Neuron (in vitro differentiated cells): ENCODE measurements around the gene SNRPF.
A peak's percentile ranks its signal among the peaks of the same experiment; 100 is the strongest.
"Not testable (repeated sequence)": the region's sequence is repeated elsewhere in the genome, so short reads cannot be mapped to it uniquely, and the experiment has no call there.

Experiments
- H2AFZ ChIP-seq: one replicate; pipeline ENCODE4 v1.6.1; 2013; ENCODE audit warnings: low read depth, mild to moderate bottlenecking, inconsistent platforms, low read length, moderate library complexity
- H3K27me3 ChIP-seq: one replicate; pipeline ENCODE4 v1.6.1; 2013; ENCODE audit warnings: low read length; ENCODE audit not compliant: insufficient read depth
- H3K36me3 ChIP-seq: one replicate; pipeline ENCODE4 v1.6.1; 2013; ENCODE audit warnings: low read length; ENCODE audit not compliant: insufficient read depth
- H3K4me1 ChIP-seq: one replicate; pipeline ENCODE4 v1.6.1; 2013; ENCODE audit warnings: low read length; ENCODE audit not compliant: insufficient read depth
- H3K4me3 ChIP-seq: 2 replicates; pipeline ENCODE4 v1.5.1; 2013; ENCODE audit warnings: mild to moderate bottlenecking, low read length, moderate library complexity
- H3K9me3 ChIP-seq: one replicate; pipeline ENCODE4 v1.6.1; 2013; ENCODE audit warnings: low read length

SNRPF gene

GRCh38 chr12:95858451-95859343, at the start of gene SNRPF:
Gene SNRPF (plus strand): TSS chr12:95858952. CDS start chr12:95859074, 122 bp downstream.
- peaks cover 11% of the 10 kb centered on the region for H3K9me3 ChIP-seq
- H3K27me3 ChIP-seq = no peaks in the 10 kb centered on the region
- H2AFZ ChIP-seq = peak within 1 kb of the TSS; percentile 100
- H3K36me3 ChIP-seq = peaks cover 29% of the 10 kb centered on the region
- peak within 1 kb of the TSS; percentile 72 for H3K4me3 ChIP-seq
- peaks cover 11% of the 10 kb centered on the region for H3K4me1 ChIP-seq

DNA sequence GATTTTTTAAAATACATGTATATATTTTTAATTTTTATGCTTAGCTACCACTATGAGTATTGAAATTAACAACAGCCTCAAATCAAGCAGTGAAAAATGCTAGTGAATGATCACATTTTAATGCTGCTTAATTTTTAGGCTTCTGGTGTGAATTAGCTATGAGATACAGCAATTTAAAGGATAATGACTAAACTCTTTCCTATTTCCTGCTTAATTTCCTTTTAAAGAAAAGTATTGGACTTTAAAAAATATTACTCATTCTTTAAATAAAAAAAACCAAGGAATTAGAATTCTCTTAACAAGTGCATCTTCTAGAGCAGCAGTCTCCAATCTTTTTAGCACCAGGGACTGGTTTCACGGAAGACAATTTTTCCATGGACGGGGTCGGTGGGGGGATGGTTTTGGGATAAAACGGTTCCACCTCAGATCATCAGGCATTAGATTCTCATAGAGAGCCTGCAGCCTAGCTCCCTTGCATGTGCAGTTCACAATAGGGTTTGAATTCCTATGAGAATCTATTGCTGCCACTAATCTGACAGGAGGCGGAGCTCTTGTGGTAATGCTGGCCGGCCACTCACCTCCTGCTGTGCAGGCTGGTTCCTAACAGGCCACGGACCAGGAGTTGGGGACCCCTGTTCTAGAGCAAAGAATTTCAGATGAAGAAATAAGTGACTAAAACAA, 49.6 kb upstream of the SNRPF start:
- Histone ChIP-seq H3K9me3 (no peaks in the 10 kb centered on the region), H3K36me3 (no peaks in the 10 kb centered on the region), H3K4me1 (no peaks in the 10 kb centered on the region), H3K4me3 (no peak overlapping the region), H2AFZ (no peak overlapping the region), H3K27me3 (no peaks in the 10 kb centered on the region)

DNA sequence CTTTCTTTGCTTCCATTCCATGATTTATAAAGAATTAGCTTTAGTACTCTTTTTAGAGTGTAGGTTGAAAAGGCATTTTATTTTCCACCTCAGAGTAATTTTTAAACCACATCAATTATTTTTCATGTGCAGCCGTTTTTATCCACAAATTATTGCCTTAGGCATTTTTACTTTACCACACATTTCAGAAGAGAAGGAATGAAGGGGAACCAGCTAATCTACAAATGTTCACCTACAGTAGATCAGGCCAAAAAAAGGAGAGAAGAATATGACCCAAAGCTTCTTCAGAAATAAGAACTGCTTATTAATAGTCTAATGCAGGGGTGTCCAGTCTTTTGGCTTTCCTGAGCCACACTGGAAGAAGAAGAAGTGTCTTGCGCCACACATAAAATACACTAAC, 48.3 kb upstream of the SNRPF start:
- H3K27me3 ChIP-seq = no peaks in the 10 kb centered on the region
- H3K4me3 ChIP-seq = no peak overlapping the region
- H2AFZ ChIP-seq = no peak overlapping the region
- H3K4me1 ChIP-seq = no peaks in the 10 kb centered on the region
- no peaks in the 10 kb centered on the region for H3K9me3 ChIP-seq
- H3K36me3 ChIP-seq = no peaks in the 10 kb centered on the region

- not testable (repeated sequence) for H3K36me3 ChIP-seq, H2AFZ ChIP-seq, H3K4me3 ChIP-seq, H3K9me3 ChIP-seq, H3K4me1 ChIP-seq, H3K27me3 ChIP-seq
Observed at GRCh38 chr12:95812155-95812554, 46.6 kb upstream of the SNRPF start.

GRCh38 chr12:95815632-95816212, 43.0 kb upstream of the SNRPF start:
- Histone ChIP-seq H3K36me3 (no peaks in the 10 kb centered on the region), H3K9me3 (no peaks in the 10 kb centered on the region), H3K4me3 (no peak overlapping the region), H2AFZ (no peak overlapping the region), H3K4me1 (no peaks in the 10 kb centered on the region), H3K27me3 (no peaks in the 10 kb centered on the region)

- no peak overlapping the region for H3K4me3 ChIP-seq
- no peaks in the 10 kb centered on the region for H3K27me3 ChIP-seq
- H2AFZ ChIP-seq = no peak overlapping the region
- no peaks in the 10 kb centered on the region for H3K9me3 ChIP-seq
- no peaks in the 10 kb centered on the region for H3K36me3 ChIP-seq
- no peaks in the 10 kb centered on the region for H3K4me1 ChIP-seq
Observed at GRCh38 chr12:95820096-95820703, 38.6 kb upstream of the SNRPF start.

DNA sequence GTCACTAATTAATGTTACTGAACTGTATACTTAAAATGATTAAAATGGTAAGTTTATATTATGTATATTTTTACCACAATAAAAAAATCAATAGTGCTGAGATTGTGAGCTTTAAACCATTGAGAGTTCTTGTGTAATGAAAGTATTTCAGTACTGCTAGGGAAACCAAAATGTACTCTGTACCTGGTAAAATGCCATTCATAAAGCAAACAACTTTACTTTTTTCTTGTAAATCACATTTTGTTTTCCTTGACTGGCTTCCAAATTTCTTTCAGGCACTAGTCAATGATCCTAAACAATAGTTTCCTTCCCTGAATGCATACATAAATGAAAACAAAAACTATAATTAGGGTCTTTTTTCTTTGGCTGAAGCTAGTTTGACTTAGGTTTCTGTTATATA, 29.4 kb upstream of the SNRPF start:
- Histone ChIP-seq H2AFZ (no peak overlapping the region), H3K27me3 (no peaks in the 10 kb centered on the region), H3K36me3 (no peaks in the 10 kb centered on the region), H3K9me3 (no peaks in the 10 kb centered on the region), H3K4me1 (peaks cover 17% of the 10 kb centered on the region), H3K4me3 (no peak overlapping the region)

DNA sequence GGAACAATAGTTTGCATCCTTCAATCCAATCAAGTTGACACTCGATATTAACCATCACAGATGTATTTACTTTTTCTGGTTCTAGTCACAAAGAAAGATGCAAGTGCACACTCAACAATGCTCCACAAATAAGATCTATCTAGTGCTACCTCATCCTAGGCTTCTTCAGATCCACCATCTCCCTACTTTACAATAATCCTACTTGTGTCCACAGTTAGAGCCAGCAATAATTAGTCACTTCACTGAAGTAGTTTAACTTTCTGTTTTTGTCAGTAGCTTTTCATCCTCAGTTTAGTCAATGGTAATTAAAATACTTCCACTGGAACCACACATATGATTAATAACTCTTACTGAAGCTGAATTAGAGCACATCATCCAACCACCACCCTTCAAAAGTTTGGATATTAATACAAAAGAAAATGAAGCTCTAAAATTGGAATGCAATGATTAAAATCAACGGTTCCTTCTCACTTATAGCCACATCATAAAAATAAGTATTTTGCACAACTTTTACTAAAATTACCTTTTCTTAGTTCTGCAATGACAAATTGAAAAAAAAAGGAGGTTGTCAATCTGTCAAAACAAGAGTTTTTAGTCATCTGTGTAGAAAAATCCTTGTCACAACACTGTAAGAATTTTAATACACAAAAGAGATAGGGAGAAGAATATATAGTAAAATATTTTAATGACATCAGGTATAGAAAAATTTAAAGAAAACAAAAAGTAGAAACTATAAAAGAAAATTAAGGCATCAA, 28.2 kb upstream of the SNRPF start:
- H3K9me3 ChIP-seq = no peaks in the 10 kb centered on the region

DNA sequence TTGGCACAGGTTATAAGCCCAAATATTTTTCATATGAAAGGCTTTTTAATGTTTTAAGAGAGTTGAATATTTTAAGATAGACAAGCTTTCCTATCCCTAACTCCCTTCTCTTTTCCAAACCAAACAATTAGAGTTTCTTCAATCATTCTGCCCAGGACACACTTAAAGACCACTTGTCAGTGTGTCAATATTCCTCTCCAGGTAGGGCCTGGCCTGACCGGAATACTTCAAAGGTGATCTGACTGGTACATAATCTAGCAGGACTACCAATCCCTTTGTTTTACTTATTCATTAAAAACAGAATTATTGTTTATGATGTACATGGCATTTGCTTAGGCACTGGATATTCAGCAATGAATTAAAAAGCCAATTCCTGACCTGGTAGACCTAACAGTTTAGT, 24.2 kb upstream of the SNRPF start:
- Histone ChIP-seq H3K4me1 (peaks cover under 1% of the 10 kb centered on the region), H3K27me3 (peaks cover 6% of the 10 kb centered on the region), H3K36me3 (no peaks in the 10 kb centered on the region), H3K9me3 (no peaks in the 10 kb centered on the region), H3K4me3 (no peak overlapping the region), H2AFZ (no peak overlapping the region)

More for the DNA sequence above, 28.2 kb upstream of the SNRPF start:
- Histone ChIP-seq H3K4me1 (peaks cover 17% of the 10 kb centered on the region), H3K27me3 (no peaks in the 10 kb centered on the region), H2AFZ (no peak overlapping the region), H3K36me3 (no peaks in the 10 kb centered on the region), H3K4me3 (no peak overlapping the region)

DNA sequence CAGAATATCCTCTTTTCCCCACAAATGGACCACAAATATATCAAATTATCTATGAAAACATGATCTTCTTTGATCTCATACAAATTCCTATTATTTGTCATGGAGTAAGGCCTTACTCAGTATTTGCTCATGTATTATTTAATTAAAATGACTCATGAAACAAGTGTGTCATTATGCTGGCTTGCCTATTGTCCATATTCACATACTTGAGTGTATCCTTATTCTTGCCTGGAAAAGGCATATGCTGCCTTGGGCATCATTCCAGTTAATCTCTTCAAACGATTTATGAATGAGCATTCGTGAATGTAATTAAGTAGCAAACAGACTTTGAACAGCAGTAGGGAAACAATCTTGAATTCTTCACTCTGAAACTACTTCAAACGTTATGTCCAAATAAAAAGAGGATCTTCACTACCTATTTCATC, 22.6 kb upstream of the SNRPF start:
- no peaks in the 10 kb centered on the region for H3K4me1 ChIP-seq
- H3K27me3 ChIP-seq = peaks cover 6% of the 10 kb centered on the region
- no peak overlapping the region for H3K4me3 ChIP-seq
- H2AFZ ChIP-seq = no peak overlapping the region
- H3K36me3 ChIP-seq = no peaks in the 10 kb centered on the region
- no peaks in the 10 kb centered on the region for H3K9me3 ChIP-seq

DNA sequence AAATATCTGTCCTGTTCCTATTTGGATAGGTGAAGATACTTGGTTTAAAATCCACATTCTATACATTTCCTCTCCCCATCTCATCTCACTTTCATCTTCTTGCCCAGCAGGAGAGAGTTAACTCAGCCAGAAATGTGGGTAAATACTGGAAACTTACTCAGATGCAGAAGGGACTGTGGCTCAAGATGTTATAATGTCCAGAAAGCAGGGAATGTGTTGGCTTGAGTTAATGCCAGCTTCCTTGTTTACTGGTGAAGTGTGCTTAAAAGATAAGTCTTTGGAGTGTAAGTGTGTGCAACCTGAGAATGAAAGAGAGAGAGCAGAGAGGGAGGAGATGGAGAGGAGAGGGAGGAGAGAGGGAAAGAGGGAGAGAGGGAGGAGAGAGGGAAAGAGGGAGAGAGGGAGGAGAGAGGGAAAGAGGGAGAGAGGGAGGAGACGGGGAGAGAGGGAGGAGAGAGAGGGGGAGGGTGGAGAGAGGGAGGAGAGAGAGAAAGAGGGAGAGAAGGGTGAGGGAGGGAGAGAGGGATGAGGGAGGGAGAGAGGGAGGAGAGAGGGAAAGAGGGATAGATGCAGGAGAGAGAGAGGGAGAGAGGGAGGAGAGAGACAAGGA, 22.0 kb upstream of the SNRPF start:
- no peaks in the 10 kb centered on the region for H3K4me1 ChIP-seq
- no peak overlapping the region for H3K4me3 ChIP-seq
- no peak overlapping the region for H2AFZ ChIP-seq
- H3K27me3 ChIP-seq = peaks cover 6% of the 10 kb centered on the region
- no peaks in the 10 kb centered on the region for H3K36me3 ChIP-seq
- H3K9me3 ChIP-seq = no peaks in the 10 kb centered on the region
